SU-DHL-6 (cell line): ENCODE data around the gene ATP8A2.

ENCODE experiments used
- CTCF ChIP-seq: fragments of 200-600 bp; sonication (generic); IDR thresholded peaks from one replicate; pipeline ENCODE4 v1.5.1; 2017; ENCODE audit warnings: antibody characterized with exemption, mild to moderate bottlenecking, low read length, moderate library complexity; ENCODE audit not compliant: insufficient read depth, poor library complexity, severe bottlenecking
- EZH2phosphoT487 ChIP-seq: fragments of 200-600 bp; sonication (generic), shearing (Covaris generic); conservative IDR thresholded peaks from 2 replicates; pipeline ENCODE4 v1.6.1; 2018; ENCODE audit warnings: mild to moderate bottlenecking, antibody characterized with exemption, low read length, moderate library complexity, mixed read lengths

GRCh38 chr13:25990801-25991200, 619.0 kb downstream of the ATP8A2 start:
- TF ChIP-seq EZH2phosphoT487, result no peak
- TF ChIP-seq CTCF, result no peak
